Stomach (tissue), 4 donors: ENCODE data around the gene FRMD4B.

ENCODE experiments used
- EP300 ChIP-seq: sonication (generic); formaldehyde crosslinking; IDR thresholded peaks from one replicate; pipeline ENCODE4 v1.6.1; 2017; ENCODE audit warnings: antibody characterized with exemption
- TF ChIP-seq, protein P1 (sequence below), 7 experiments: fragments of 450-650 bp in 4 of 7; fragments of 200-600 bp in 3 of 7; sonication (generic) in 3 of 7; IDR thresholded peaks; one replicate each; pipeline ENCODE4 v1.5.1; 2016 to 2019; ENCODE audit warnings: antibody characterized with exemption in 7 of 7, control low read depth in 2 of 7, mild to moderate bottlenecking in 1 of 7

DNA sequence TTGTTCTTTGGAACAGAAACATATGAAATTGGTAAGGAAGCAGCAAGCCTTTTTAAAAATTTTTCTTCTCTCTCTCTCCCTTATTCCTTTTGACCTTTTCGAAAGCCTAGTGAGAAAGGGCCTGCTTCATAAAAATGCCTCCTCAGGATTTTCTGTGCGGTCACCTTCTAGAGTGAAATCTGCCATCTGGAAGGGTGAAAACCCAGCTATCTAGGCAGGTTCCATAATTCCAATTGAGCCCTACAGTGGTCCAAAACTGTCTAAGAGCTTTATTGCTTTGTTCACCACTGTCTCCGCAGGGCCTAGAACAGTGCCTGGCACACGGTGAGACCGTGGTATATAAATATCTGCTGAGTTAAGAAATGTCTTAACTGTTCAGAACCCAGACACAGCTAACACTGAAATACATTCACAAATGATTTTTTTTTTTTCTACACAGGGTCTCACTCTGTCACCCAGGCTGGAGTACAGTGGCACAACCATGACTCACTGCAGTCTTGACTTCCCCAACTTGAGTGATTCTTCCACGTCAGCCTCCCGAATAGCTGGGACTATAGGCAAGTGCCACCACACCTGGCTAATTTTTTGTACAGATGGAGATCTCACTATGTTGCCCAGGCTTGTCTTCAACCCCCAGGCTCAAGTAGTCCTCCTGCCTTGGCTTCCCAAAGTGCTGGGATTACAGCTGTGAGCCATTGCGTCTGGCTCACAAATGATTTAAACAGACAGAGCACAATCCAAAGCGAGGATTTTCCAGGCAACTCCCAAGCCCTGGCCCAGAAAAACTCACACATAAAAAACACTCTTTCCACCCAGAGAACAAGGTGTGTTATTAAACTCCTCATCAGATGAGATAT is 64.4 kb downstream of the FRMD4B start:
- TF ChIP-seq, protein P1, sequence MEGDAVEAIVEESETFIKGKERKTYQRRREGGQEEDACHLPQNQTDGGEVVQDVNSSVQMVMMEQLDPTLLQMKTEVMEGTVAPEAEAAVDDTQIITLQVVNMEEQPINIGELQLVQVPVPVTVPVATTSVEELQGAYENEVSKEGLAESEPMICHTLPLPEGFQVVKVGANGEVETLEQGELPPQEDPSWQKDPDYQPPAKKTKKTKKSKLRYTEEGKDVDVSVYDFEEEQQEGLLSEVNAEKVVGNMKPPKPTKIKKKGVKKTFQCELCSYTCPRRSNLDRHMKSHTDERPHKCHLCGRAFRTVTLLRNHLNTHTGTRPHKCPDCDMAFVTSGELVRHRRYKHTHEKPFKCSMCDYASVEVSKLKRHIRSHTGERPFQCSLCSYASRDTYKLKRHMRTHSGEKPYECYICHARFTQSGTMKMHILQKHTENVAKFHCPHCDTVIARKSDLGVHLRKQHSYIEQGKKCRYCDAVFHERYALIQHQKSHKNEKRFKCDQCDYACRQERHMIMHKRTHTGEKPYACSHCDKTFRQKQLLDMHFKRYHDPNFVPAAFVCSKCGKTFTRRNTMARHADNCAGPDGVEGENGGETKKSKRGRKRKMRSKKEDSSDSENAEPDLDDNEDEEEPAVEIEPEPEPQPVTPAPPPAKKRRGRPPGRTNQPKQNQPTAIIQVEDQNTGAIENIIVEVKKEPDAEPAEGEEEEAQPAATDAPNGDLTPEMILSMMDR (IDR thresholded peaks at IDR 0.05): no peak
- no peak for TF ChIP-seq EP300
